Ascending aorta (tissue), 2 donors: ENCODE data around the gene CCR3. TPM values are rescaled to one million over a fixed set of nuclear protein-coding genes. Genes with fewer than 3 reads are reported as not detected.

Experiments used
- DNase-seq, 2 donors: peaks; one replicate each; pipeline ENCODE4 v3.0.0-alpha.2; 2019; ENCODE audit warnings: low spot score in 2 of 2
- H3K27ac ChIP-seq, 2 donors: fragments of 200-600 bp; sonication (generic); one replicate each; pipeline ENCODE4 v1.5.1; 2016 to 2017; ENCODE audit warnings: mild to moderate bottlenecking in 1 of 2
- H3K27me3 ChIP-seq: fragments of 200-600 bp; sonication (generic); one replicate; pipeline ENCODE4 v1.5.1; 2017
- H3K36me3 ChIP-seq, 2 donors: fragments of 200-600 bp; sonication (generic); one replicate each; pipeline ENCODE4 v1.5.1; 2016
- H3K4me1 ChIP-seq, 2 donors: fragments of 200-600 bp; sonication (generic); one replicate each; pipeline ENCODE4 v1.5.1; 2016 to 2017; ENCODE audit warnings: mild to moderate bottlenecking in 1 of 2
- H3K4me3 ChIP-seq, 2 donors: fragments of 200-600 bp; sonication (generic); one replicate each; pipeline ENCODE4 v1.5.1; 2016 to 2017; ENCODE audit warnings: mild to moderate bottlenecking in 1 of 2
- H3K9me3 ChIP-seq, 2 donors: fragments of 200-600 bp; sonication (generic); one replicate each; pipeline ENCODE4 v1.5.1; 2016
- intact Hi-C: fragments of 100-400 bp; cut with DNase I; formaldehyde crosslinking; loops from one replicate; pipeline ENCODE4 v1.15.1; 2023
- total RNA-seq: library from RNA; depleted of rRNA; stranded (reverse); fragments of >200 nt; gene quantifications from one replicate; pipeline ENCODE4 v1.1.0, GENCODE V29; 2016
- TF ChIP-seq, protein P1 (sequence below), 3 experiments: fragments of 200-600 bp in 2 of 3; fragments of 450-650 bp in 1 of 3; sonication (generic) in 2 of 3; IDR thresholded peaks; one replicate each; pipeline ENCODE4 v1.5.1; 2016 to 2019; ENCODE audit warnings: antibody characterized with exemption in 3 of 3, mild to moderate bottlenecking in 1 of 3, moderate library complexity in 1 of 3

The CCR3 gene
- total RNA-seq, 1 donor from 2014 or later, result not detected

DNA sequence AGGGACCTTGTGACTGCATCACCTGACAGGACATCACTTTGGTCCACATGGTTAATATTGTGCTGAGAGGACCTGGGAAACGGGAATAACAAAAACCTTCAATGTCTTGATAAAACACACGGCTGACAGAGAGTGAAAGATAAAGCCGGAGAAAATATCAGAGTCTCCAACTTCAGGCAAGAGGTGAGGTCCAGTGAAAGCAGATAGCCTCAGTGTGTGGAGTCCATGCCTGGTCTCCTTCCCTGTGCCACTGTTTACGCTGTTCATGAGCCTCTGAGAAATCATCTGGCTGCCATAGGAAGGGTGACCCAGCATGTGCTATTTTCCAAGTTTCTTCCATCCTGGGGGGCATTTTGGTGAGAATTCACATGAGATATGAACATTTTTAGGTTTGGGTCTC, 39.8 kb downstream of the CCR3 start:
- TF ChIP-seq, protein P1, sequence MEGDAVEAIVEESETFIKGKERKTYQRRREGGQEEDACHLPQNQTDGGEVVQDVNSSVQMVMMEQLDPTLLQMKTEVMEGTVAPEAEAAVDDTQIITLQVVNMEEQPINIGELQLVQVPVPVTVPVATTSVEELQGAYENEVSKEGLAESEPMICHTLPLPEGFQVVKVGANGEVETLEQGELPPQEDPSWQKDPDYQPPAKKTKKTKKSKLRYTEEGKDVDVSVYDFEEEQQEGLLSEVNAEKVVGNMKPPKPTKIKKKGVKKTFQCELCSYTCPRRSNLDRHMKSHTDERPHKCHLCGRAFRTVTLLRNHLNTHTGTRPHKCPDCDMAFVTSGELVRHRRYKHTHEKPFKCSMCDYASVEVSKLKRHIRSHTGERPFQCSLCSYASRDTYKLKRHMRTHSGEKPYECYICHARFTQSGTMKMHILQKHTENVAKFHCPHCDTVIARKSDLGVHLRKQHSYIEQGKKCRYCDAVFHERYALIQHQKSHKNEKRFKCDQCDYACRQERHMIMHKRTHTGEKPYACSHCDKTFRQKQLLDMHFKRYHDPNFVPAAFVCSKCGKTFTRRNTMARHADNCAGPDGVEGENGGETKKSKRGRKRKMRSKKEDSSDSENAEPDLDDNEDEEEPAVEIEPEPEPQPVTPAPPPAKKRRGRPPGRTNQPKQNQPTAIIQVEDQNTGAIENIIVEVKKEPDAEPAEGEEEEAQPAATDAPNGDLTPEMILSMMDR (IDR thresholded peaks at IDR 0.05), result no peak
- Histone ChIP-seq H3K4me1 (no peaks in the 10 kb centered on the region), H3K36me3 (no peaks in the 10 kb centered on the region), H3K27ac (no peak overlapping the region), H3K4me3 (no peak overlapping the region), H3K9me3 (no peaks in the 10 kb centered on the region), H3K27me3 (no peaks in the 10 kb centered on the region)
- intact Hi-C loops, result no loop called here
- DNase-seq, result no peak

DNA sequence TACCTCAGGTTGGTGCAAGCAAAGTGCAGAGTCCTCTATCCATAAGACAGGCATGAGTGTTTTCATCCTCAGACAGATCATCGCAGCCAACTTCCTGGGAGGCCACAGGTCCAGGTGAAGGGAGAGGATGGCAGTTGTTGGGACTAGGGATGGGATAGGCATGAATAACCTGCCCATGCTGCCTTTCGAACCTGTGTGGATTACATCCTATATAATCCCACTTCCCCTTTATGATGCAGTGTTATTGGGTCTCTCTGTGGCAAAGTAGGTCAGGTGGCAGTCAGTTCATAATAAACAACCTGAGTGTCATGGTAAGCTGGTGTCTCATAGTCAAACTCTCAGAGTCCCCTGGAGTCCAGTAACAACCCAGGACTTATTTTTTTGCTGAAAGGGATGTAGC, 40.4 kb downstream of the CCR3 start:
- Histone ChIP-seq H3K9me3 (no peaks in the 10 kb centered on the region), H3K36me3 (no peaks in the 10 kb centered on the region), H3K4me1 (no peaks in the 10 kb centered on the region), H3K4me3 (no peak overlapping the region), H3K27ac (no peak overlapping the region), H3K27me3 (no peaks in the 10 kb centered on the region)
- no peak for DNase-seq
- TF ChIP-seq, protein P1 (IDR thresholded peaks at IDR 0.05), result no peak
- intact Hi-C loops, result no loop called here

DNA sequence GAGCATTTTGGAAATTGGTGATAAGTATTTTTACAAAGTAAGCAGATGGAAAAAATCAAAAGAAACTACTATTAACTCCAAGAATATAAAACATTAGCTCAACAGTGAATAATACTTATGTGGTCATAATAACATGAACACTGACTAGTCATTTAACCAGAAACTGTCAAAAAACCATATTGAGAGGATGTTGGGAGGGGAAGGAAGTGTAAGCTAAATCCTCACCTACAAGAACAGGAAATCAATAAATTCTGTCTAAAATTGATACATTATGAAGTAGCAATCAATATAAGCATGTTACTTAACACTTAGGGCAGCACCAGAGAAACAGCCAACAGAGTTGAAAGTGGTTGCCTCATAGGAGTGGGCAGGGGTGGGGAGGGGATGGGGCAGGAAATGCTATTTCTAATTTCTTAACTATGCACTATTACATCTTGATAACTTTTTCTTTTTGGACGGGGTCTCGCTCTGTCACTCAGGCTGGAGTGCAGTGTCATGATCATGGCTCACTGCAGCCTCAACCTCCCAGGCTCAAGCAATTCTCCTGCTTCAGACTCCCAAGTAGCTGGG, 41.7 kb downstream of the CCR3 start:
- TF ChIP-seq, protein P1 (IDR thresholded peaks at IDR 0.05), result no peak
- Histone ChIP-seq H3K36me3 (no peaks in the 10 kb centered on the region), H3K9me3 (no peaks in the 10 kb centered on the region), H3K4me1 (no peaks in the 10 kb centered on the region), H3K27me3 (no peaks in the 10 kb centered on the region), H3K27ac (no peak overlapping the region), H3K4me3 (no peak overlapping the region)
- intact Hi-C loops, result no loop called here
- DNase-seq, result no peak

DNA sequence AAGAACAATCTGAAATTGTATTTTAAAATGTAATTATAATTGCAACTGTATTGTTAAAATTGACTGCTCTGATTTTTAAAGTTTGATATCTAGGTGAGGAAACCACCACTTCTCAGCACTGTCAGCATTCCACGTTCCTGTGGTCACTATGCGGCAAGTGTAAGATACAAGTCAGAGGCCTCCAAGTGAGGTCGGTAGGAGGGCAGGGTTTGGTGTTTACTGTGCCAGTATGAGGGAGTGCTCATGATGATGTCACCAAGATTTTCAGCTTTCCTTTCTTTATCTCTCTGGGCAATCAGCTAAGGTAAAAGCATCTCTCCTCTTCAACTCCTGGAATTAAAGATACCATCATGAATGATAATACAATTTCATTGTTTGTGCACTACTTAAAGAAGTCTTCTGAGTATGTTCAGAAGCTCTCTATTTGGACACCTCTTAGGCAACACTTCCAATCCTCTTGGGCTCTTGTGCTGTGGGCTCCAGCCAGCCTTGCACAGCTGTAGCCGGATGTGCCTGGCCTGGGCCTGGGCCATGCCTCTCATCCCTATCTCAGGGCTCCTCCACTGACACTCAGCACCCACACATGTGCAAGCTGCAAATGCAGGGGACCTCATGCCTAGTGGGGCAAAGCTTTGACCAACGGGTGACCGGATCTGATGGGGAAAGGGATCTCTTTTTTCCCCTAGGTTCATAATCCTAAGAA, 42.9 kb downstream of the CCR3 start:
- Histone ChIP-seq H3K4me3 (no peak overlapping the region), H3K36me3 (no peaks in the 10 kb centered on the region), H3K9me3 (no peaks in the 10 kb centered on the region), H3K27ac (no peak overlapping the region), H3K27me3 (no peaks in the 10 kb centered on the region), H3K4me1 (no peaks in the 10 kb centered on the region)
- intact Hi-C loops, result no loop called here
- TF ChIP-seq, protein P1 (IDR thresholded peaks at IDR 0.05), result no peak
- no peak for DNase-seq

DNA sequence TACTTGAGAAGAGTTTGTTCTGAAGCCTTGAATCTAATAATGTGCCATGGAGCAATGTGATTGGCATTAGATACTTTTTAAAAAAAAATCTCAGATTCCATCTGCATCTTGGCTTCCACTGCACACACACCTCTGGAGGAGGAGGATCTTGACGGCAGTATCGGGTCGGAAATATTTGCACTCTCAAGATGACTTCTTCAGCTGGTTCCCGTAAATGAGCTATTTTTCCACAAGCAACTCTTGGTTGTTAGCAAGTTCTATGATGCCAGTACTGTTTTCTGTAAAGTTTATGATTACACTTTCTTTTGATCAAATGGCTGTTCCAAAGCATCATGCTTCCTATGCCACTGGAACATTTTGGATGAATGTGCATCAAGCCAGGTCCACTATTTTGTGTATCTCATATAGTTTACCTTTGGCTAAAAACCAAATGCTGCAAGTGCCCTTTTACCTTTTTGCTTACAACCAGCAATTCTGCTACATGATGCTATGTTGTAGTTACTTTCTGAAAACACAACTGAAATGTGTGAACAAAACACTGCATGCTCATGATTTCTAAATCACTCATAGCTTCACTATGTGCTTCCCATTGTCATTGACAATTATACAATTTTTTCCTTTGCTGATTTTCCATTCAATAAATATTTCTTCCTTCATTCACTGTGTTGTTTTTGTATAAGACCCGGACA, 43.8 kb downstream of the CCR3 start:
- intact Hi-C loops, result no loop called here
- Histone ChIP-seq H3K9me3 (no peaks in the 10 kb centered on the region), H3K27me3 (no peaks in the 10 kb centered on the region), H3K4me1 (no peaks in the 10 kb centered on the region), H3K27ac (no peak overlapping the region), H3K4me3 (no peak overlapping the region), H3K36me3 (no peaks in the 10 kb centered on the region)
- DNase-seq, result no peak
- TF ChIP-seq, protein P1 (IDR thresholded peaks at IDR 0.05), result no peak
